HL-60 (cell line): ENCODE measurements around the gene ADAM12.

Source experiments
- POLR2AphosphoS5 ChIP-seq: IDR thresholded peaks from 2 replicates; pipeline ENCODE4 v1.6.1; 2012; ENCODE audit warnings: low read depth
- REST ChIP-seq: IDR thresholded peaks from 2 replicates; pipeline ENCODE4 v1.6.1; 2012; ENCODE audit warnings: low read depth; ENCODE audit not compliant: insufficient replicate concordance
- TF ChIP-seq, protein P1 (sequence below): IDR thresholded peaks from one replicate; pipeline ENCODE4 v1.5.1; 2011; ENCODE audit warnings: low read length, control low read depth, inconsistent platforms; ENCODE audit not compliant: insufficient read depth

DNA sequence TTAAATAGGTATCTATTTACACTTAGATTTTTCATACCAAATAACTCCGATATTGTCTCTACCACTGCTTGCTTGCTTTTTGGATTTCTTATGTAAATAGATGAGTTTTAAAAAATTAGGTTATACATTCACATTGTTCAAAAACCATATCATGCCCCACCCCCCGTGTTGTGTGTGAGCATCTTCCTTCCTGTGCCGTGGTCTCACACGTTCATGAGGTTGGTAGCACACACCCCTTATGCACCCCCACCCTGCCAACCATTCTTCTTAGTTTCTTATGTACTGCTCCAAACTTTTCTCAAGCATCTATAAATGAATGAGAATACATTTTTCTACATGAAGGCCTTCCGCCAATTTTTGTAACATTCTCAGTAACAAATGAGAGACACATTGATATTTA, 376.3 kb downstream of the ADAM12 start:
- TF ChIP-seq, protein P1, sequence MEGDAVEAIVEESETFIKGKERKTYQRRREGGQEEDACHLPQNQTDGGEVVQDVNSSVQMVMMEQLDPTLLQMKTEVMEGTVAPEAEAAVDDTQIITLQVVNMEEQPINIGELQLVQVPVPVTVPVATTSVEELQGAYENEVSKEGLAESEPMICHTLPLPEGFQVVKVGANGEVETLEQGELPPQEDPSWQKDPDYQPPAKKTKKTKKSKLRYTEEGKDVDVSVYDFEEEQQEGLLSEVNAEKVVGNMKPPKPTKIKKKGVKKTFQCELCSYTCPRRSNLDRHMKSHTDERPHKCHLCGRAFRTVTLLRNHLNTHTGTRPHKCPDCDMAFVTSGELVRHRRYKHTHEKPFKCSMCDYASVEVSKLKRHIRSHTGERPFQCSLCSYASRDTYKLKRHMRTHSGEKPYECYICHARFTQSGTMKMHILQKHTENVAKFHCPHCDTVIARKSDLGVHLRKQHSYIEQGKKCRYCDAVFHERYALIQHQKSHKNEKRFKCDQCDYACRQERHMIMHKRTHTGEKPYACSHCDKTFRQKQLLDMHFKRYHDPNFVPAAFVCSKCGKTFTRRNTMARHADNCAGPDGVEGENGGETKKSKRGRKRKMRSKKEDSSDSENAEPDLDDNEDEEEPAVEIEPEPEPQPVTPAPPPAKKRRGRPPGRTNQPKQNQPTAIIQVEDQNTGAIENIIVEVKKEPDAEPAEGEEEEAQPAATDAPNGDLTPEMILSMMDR, result no peak
- TF ChIP-seq POLR2AphosphoS5, result no peak
- TF ChIP-seq REST, result no peak
